GM19468 (cell line): ENCODE measurements around the gene ADAT1.

Experiments
- ATAC-seq: cut with Tn5 transposase; IDR thresholded peaks from one replicate; pipeline ENCODE4 v1.9.1; 2021; ENCODE audit warnings: mild to moderate bottlenecking, moderate library complexity, moderate number of reproducible peaks; ENCODE audit not compliant: unreplicated experiment; ENCODE audit errors: extremely low read depth

ADAT1 gene

GRCh38 chr16:75622761-75623605, at the start of gene ADAT1:
Gene ADAT1 (minus strand): TSS chr16:75623281. CDS start chr16:75620799, 2,482 bp downstream.
- peak; percentile 94 for ATAC-seq

- ATAC-seq = no peak
Observed at GRCh38 chr16:75667503-75667902, 44.4 kb upstream of the ADAT1 start.

GRCh38 chr16:75660726-75661302, 37.7 kb upstream of the ADAT1 start:
- no peak for ATAC-seq

GRCh38 chr16:75660321-75660720, 37.2 kb upstream of the ADAT1 start:
- ATAC-seq = no peak

GRCh38 chr16:75658175-75658574, 35.1 kb upstream of the ADAT1 start:
- ATAC-seq = no peak

GRCh38 chr16:75653922-75654321, 30.8 kb upstream of the ADAT1 start:
- ATAC-seq = no peak

- ATAC-seq = peak; percentile 0
Observed at GRCh38 chr16:75648265-75649076, 25.4 kb upstream of the ADAT1 start.

GRCh38 chr16:75647492-75648264, 24.6 kb upstream of the ADAT1 start, which contains the start of the genes KARS1 and TERF2IP:
Gene KARS1 (minus strand): TSS chr16:75647665. CDS start chr16:75647639, 26 bp downstream.
Gene TERF2IP (plus strand): TSS chr16:75647773. CDS start chr16:75647883, 110 bp downstream.
- ATAC-seq = peak; percentile 65

GRCh38 chr16:75647112-75647491, 24.0 kb upstream of the ADAT1 start:
- ATAC-seq = peak; percentile 7

GRCh38 chr16:75644240-75645012, 21.3 kb upstream of the ADAT1 start:
- ATAC-seq = no peak

- no peak for ATAC-seq
Observed at GRCh38 chr16:75640598-75640997, 17.5 kb upstream of the ADAT1 start.

- no peak for ATAC-seq
Observed at GRCh38 chr16:75635036-75635435, 12.0 kb upstream of the ADAT1 start.

GRCh38 chr16:75632857-75633256, 9.8 kb upstream of the ADAT1 start:
- ATAC-seq = no peak

- ATAC-seq = no peak
Observed at GRCh38 chr16:75630052-75630451, 7.0 kb upstream of the ADAT1 start.

GRCh38 chr16:75629132-75629531, 6.1 kb upstream of the ADAT1 start:
- no peak for ATAC-seq

GRCh38 chr16:75628351-75628750, 5.3 kb upstream of the ADAT1 start:
- ATAC-seq = no peak

- ATAC-seq = no peak
Observed at GRCh38 chr16:75627851-75628250, 4.8 kb upstream of the ADAT1 start.

GRCh38 chr16:75626806-75627205, 3.7 kb upstream of the ADAT1 start:
- no peak for ATAC-seq

GRCh38 chr16:75624921-75625334, 1.8 kb upstream of the ADAT1 start:
- no peak for ATAC-seq
